Measurements from ENCODE around the gene TRPV4.
A peak's percentile ranks its signal among the peaks of the same experiment; 100 is the strongest.

TRPV4 gene

DNA sequence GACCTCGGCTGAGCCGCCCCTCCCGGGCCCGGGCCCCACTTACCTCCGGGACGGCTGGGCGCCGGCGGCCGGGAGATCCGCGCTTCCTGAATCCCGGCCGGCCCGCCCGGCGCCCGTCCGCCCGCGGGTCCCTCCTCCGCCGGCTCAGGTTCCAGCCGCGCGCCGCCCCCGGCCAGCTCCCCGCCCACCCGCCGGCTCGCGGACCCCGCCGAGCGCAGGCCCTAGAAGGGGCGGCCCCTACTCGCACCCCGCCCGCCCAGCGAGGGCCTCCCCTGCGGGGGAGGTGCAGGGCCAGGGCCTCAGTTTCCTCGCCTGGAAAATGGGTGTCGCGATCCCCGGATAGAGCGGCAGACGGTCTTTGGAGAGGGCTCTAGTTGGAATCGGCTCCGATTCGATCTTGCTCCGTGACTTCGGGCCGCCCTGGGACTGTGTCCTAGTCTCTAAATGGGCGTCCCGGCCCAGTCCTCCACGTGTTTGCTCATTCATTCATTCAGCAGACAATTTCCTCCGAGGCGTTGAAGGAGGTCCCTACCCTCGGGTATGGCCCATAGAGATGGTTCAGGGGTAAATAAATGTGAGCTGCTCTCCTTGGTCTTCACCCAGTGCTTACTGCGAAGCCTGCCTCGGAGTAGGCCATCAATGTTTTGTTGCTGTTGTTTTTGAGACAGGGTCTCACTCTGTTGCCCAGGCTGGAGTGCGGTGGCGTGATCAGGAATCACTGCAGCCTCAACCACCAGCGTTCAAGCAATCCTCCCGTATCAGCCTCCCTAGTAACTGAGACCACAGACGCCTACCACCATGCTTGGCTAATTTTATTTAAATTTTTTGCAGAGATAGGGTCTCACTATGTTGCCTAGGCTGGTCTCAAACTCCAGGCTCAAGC lies at the start of gene TRPV4:
TSS of gene TRPV4 (minus strand) at position 92 of the 883 bp plus-strand sequence. CDS start 18,602 bp downstream, outside the sequence.
- no peak within 1 kb of the TSS for H3K27ac ChIP-seq (ENCODE audit: low read length)
- peak within 1 kb of the TSS in 1 of 2 donors; percentile 53 for H3K4me3 ChIP-seq (ENCODE audit: low read depth in 1 of 2, low read length in 2 of 2)
- H3K36me3 ChIP-seq (ENCODE audit: control insufficient read depth in 1 of 2, insufficient read depth in 2 of 2, low read length in 2 of 2): no peaks in the 10 kb centered on the region
- H3K27me3 ChIP-seq (ENCODE audit: low read depth, low read length): no peaks in the 10 kb centered on the region
- no peaks in the 10 kb centered on the region for H3K9me3 ChIP-seq (ENCODE audit: control insufficient read depth in 1 of 2, low read length in 2 of 2)
- H3K4me1 ChIP-seq (ENCODE audit: control insufficient read depth in 1 of 2, insufficient read depth in 2 of 2, low read length in 2 of 2): peaks cover 0 to 9% of the 10 kb centered on the region in 2 donors

DNA sequence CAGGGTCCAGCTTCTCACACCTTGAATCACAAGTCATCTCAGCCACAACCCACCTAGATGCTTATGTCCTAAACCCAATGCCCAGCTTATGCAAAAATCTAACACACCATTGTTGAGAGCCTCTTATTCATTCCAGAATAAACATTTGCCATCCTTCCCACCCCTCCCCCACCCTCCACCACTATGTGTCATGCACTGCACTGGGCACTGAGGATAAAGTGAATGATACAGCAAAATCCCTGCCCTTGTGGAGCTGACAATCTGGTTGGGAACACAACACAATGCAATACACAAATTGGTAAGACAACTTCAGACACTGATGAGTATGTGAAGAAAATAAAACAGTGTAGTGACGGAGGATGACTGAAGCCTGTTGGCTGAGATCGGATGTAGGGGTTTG lies 48.6 kb upstream of the TRPV4 start:
- peaks cover 10 to 25% of the 10 kb centered on the region in 2 donors for H3K4me1 ChIP-seq (ENCODE audit: control insufficient read depth in 1 of 2, insufficient read depth in 2 of 2, low read length in 2 of 2)
- no peaks in the 10 kb centered on the region for H3K27me3 ChIP-seq (ENCODE audit: low read depth, low read length)
- no peak overlapping the region for H3K27ac ChIP-seq (ENCODE audit: low read length)
- H3K9me3 ChIP-seq (ENCODE audit: control insufficient read depth in 1 of 2, low read length in 2 of 2): no peaks in the 10 kb centered on the region
- no peak overlapping the region for H3K4me3 ChIP-seq (ENCODE audit: low read depth in 1 of 2, low read length in 2 of 2)
- no peaks in the 10 kb centered on the region for H3K36me3 ChIP-seq (ENCODE audit: control insufficient read depth in 1 of 2, insufficient read depth in 2 of 2, low read length in 2 of 2)

DNA sequence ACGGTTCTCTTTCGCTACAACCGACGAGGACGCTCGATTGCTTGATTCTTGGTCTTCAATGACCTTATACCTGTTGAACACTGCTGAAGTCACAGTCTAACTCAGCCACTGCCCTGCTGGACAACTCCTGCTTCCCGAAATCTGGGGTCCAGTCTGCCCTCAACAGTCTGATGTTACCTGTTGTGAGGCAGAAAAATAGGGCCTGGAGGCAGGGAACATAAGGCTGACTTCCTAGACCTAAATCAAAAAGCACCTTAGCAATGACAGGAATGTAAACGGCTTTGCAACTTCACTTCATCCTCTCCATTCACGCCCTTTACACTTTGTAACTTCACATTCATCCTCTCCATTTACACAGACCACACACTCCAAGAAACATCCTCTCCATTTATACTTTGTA lies 47.7 kb upstream of the TRPV4 start:
- H3K9me3 ChIP-seq (ENCODE audit: control insufficient read depth in 1 of 2, low read length in 2 of 2): no peaks in the 10 kb centered on the region

DNA sequence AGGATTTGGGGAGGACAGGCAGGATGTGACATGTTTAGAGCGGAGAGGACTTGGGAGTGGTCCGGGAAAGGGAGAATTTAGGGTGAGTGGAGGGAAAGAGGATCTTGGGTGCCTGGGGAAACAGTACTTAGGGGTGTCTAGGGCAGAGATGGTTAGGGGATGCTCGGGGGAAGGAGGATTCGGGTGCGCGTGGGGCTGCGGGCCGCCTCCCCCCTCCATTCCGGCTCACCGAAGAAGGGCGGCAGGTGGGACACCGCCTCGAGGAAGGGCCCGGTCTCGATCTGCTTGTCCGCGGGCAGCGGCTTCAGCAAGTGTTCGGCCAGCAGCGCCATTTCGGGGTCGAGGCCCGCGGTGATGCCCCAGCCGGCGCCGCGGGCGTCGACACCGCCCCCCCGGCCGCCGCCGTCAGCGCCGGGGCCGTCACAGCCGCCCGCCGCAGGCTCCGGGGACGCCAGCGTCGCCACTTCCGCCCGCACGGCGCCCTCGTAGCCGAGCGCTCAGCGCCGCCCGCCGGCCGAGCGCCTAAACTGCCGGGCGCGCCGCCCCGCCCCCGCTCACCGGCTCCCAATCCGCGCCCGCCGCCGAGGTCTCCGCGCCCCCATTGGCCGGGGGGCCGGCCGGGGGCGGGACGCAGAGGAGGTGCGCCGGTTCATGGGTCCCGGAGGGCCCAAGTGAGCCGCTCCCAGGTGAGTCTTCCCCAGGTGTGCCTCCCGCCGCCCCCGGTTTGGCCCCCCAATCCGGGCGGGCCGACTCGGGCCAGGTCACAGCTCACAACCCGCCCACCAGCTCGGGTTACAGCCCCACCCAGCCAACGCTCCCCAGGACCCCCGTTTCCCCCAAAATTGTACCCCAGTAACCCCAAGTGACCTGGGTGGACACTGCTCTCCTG lies 47.1 kb upstream of the TRPV4 start, which contains the start of gene GLTP:
TSS of gene GLTP (minus strand) at position 499 of the 889 bp plus-strand sequence. CDS start at position 332, 167 bp downstream.
- Histone ChIP-seq H3K27ac (ENCODE audit: low read length) (peak within 1 kb of the TSS; percentile 61), H3K9me3 (ENCODE audit: control insufficient read depth in 1 of 2, low read length in 2 of 2) (no peaks in the 10 kb centered on the region), H3K36me3 (ENCODE audit: control insufficient read depth in 1 of 2, insufficient read depth in 2 of 2, low read length in 2 of 2) (no peaks in the 10 kb centered on the region), H3K27me3 (ENCODE audit: low read depth, low read length) (no peaks in the 10 kb centered on the region), H3K4me1 (ENCODE audit: control insufficient read depth in 1 of 2, insufficient read depth in 2 of 2, low read length in 2 of 2) (peaks cover 10 to 25% of the 10 kb centered on the region in 2 donors), H3K4me3 (ENCODE audit: low read depth in 1 of 2, low read length in 2 of 2) (peak within 1 kb of the TSS; percentile 90 to 94)

More for the DNA sequence above, 47.7 kb upstream of the TRPV4 start:
- H3K36me3 ChIP-seq (ENCODE audit: control insufficient read depth in 1 of 2, insufficient read depth in 2 of 2, low read length in 2 of 2): no peaks in the 10 kb centered on the region
- H3K4me1 ChIP-seq (ENCODE audit: control insufficient read depth in 1 of 2, insufficient read depth in 2 of 2, low read length in 2 of 2): peaks cover 10 to 25% of the 10 kb centered on the region in 2 donors
- peak overlapping the region; percentile 59 to 62 for H3K4me3 ChIP-seq (ENCODE audit: low read depth in 1 of 2, low read length in 2 of 2)
- H3K27me3 ChIP-seq (ENCODE audit: low read depth, low read length): no peaks in the 10 kb centered on the region
- H3K27ac ChIP-seq (ENCODE audit: low read length): no peak overlapping the region

DNA sequence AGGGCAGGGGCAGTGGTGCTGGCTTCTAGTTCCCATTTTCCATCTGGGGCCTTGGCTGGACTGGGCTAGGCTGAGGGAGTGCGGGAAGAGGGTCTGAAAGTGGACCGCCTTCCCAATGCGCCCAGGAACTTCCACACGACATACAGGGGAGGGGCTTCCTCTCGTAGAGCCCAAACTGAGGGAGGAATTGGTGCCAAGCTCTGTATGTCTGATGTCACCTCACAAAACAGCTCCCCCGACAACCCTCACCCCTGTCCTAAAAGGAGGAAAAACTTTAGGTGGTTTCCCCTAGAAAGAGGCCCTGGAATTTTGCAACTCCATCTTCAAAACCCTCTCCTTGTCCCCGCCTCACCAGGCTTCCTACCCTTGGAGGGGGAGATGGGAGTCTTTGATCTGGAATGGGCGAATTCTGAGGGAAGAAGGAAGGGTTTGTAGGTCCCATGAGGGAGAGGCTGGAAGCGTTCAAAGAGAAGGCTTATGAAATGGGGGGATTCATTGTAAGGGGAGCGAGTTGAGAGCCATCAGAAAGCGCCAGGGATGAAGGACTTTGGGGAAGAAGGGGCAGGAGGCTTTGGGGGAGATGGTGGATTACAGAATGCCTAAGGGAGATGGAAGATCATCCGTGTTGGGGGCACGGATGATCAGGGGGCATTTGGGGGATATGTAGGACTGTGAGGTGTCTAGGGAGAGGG lies 46.3 kb upstream of the TRPV4 start:
- no peaks in the 10 kb centered on the region for H3K36me3 ChIP-seq (ENCODE audit: control insufficient read depth in 1 of 2, insufficient read depth in 2 of 2, low read length in 2 of 2)
- no peaks in the 10 kb centered on the region for H3K27me3 ChIP-seq (ENCODE audit: low read depth, low read length)
- H3K27ac ChIP-seq (ENCODE audit: low read length): peak overlapping the region; percentile 61
- peak overlapping the region; percentile 90 to 94 for H3K4me3 ChIP-seq (ENCODE audit: low read depth in 1 of 2, low read length in 2 of 2)
- H3K4me1 ChIP-seq (ENCODE audit: control insufficient read depth in 1 of 2, insufficient read depth in 2 of 2, low read length in 2 of 2): peaks cover 10 to 25% of the 10 kb centered on the region in 2 donors
- H3K9me3 ChIP-seq (ENCODE audit: control insufficient read depth in 1 of 2, low read length in 2 of 2): no peaks in the 10 kb centered on the region

DNA sequence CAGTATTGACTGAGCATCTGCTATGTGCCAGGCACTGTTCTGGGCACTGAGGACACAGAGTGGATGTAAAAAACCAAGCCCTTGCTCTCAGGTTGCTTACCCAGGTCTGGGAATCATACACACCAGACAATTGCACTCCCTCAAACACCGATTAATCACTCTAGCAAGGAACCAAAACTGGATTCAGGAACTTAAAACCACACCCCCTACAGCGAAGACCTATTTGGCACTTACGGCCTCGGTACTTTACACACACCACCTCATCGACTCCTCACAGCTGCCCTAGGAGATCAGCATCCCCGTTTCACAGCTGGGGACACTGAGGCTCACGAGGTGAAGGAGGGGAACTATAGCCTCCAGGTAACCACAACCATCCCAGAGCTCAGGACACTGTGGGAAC lies 45.6 kb upstream of the TRPV4 start:
- H3K4me1 ChIP-seq (ENCODE audit: control insufficient read depth in 1 of 2, insufficient read depth in 2 of 2, low read length in 2 of 2): peaks cover 10 to 25% of the 10 kb centered on the region in 2 donors

DNA sequence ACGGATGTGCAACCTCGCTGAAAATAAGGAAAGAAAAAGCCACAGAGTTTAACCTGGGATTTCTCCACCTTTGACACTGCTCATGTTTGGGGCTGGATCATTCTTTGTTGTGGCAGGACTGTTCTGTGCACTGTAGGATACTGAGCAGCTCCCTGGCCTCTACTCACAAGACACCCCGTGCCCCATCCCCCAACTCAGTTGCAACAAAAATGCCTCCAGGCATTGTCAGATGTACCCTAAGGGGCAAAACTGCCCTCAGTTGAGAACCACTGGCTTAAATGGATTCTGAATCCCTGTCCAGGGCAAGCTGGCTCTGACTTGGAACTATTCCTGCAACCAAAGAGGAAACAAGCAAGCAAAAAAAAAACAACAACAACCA lies 45.0 kb upstream of the TRPV4 start:
- no peaks in the 10 kb centered on the region for H3K9me3 ChIP-seq (ENCODE audit: control insufficient read depth in 1 of 2, low read length in 2 of 2)
- H3K36me3 ChIP-seq (ENCODE audit: control insufficient read depth in 1 of 2, insufficient read depth in 2 of 2, low read length in 2 of 2): no peaks in the 10 kb centered on the region
- H3K27me3 ChIP-seq (ENCODE audit: low read depth, low read length): no peaks in the 10 kb centered on the region
- peak overlapping the region in 1 of 2 donors; percentile 90 for H3K4me3 ChIP-seq (ENCODE audit: low read depth in 1 of 2, low read length in 2 of 2)
- H3K27ac ChIP-seq (ENCODE audit: low read length): no peak overlapping the region
- peaks cover 10 to 25% of the 10 kb centered on the region in 2 donors for H3K4me1 ChIP-seq (ENCODE audit: control insufficient read depth in 1 of 2, insufficient read depth in 2 of 2, low read length in 2 of 2)

More for the DNA sequence above, 45.6 kb upstream of the TRPV4 start:
- peak overlapping the region; percentile 90 to 94 for H3K4me3 ChIP-seq (ENCODE audit: low read depth in 1 of 2, low read length in 2 of 2)
- H3K9me3 ChIP-seq (ENCODE audit: control insufficient read depth in 1 of 2, low read length in 2 of 2): no peaks in the 10 kb centered on the region
- no peak overlapping the region for H3K27ac ChIP-seq (ENCODE audit: low read length)
- no peaks in the 10 kb centered on the region for H3K27me3 ChIP-seq (ENCODE audit: low read depth, low read length)
- no peaks in the 10 kb centered on the region for H3K36me3 ChIP-seq (ENCODE audit: control insufficient read depth in 1 of 2, insufficient read depth in 2 of 2, low read length in 2 of 2)

DNA sequence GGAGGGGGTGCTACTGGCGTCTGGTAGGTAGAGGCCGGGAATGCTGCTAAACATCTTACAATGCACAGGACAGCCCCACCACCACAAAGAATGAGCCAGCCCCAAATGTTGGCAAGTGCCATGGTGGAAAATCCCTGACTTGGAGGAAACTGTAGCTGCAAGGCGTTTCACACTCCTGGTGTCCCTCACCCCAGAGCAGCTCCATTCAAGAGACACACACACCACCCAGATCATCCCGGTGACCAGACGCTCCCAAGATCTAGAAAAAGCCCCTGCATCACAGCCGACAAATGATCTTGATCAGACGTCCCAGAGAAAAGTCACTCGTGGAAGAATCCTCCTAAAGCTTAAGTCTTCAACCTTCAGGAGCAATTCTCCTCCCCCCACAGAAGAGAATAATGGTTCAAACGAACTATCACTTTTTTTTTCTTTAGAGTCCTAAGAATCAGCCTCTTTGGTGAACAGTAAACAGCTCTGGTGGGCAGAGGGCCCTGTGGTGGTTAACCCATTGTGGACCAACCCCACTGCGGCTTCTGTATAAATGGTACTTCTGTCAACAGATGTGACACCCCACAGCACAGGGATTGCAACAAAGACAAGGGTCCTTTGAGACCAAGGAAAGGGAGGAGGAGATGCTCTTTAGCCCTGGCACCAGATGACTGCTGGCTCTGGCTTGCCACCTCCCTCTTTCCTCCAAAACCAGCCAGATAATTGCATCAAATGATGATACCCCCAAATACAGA lies 44.5 kb upstream of the TRPV4 start:
- H3K36me3 ChIP-seq (ENCODE audit: control insufficient read depth in 1 of 2, insufficient read depth in 2 of 2, low read length in 2 of 2): peaks cover 0 to 2% of the 10 kb centered on the region in 2 donors
- H3K27me3 ChIP-seq (ENCODE audit: low read depth, low read length): no peaks in the 10 kb centered on the region
- peaks cover 10 to 25% of the 10 kb centered on the region in 2 donors for H3K4me1 ChIP-seq (ENCODE audit: control insufficient read depth in 1 of 2, insufficient read depth in 2 of 2, low read length in 2 of 2)
- no peak overlapping the region for H3K4me3 ChIP-seq (ENCODE audit: low read depth in 1 of 2, low read length in 2 of 2)
- H3K27ac ChIP-seq (ENCODE audit: low read length): no peak overlapping the region
- H3K9me3 ChIP-seq (ENCODE audit: control insufficient read depth in 1 of 2, low read length in 2 of 2): no peaks in the 10 kb centered on the region

DNA sequence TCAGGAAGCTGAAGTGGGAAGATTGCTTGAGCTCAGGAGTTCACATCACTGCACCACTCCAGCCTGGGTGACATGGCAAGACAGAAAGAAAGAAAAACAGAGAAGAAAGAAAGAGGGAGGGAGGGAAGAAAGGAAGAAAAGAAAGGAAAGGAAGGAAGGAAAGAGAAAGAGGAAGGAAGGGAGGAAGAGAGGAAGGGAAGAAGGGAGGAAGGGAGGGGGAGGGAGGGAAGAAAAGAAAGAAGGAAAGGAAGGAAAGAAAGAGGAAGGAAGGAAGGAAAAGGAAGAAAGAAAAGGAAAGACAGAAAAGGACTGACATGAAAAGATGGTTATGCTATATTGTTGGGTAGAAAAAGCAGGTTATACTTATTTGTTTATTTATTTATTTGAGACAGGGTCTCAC lies 43.2 kb upstream of the TRPV4 start:
- Histone ChIP-seq H3K36me3 (ENCODE audit: control insufficient read depth in 1 of 2, insufficient read depth in 2 of 2, low read length in 2 of 2) (peaks cover 0 to 7% of the 10 kb centered on the region in 2 donors), H3K4me3 (ENCODE audit: low read depth in 1 of 2, low read length in 2 of 2) (no peak overlapping the region), H3K27ac (ENCODE audit: low read length) (no peak overlapping the region), H3K27me3 (ENCODE audit: low read depth, low read length) (no peaks in the 10 kb centered on the region), H3K9me3 (ENCODE audit: control insufficient read depth in 1 of 2, low read length in 2 of 2) (no peaks in the 10 kb centered on the region), H3K4me1 (ENCODE audit: control insufficient read depth in 1 of 2, insufficient read depth in 2 of 2, low read length in 2 of 2) (peaks cover 10 to 25% of the 10 kb centered on the region in 2 donors)

DNA sequence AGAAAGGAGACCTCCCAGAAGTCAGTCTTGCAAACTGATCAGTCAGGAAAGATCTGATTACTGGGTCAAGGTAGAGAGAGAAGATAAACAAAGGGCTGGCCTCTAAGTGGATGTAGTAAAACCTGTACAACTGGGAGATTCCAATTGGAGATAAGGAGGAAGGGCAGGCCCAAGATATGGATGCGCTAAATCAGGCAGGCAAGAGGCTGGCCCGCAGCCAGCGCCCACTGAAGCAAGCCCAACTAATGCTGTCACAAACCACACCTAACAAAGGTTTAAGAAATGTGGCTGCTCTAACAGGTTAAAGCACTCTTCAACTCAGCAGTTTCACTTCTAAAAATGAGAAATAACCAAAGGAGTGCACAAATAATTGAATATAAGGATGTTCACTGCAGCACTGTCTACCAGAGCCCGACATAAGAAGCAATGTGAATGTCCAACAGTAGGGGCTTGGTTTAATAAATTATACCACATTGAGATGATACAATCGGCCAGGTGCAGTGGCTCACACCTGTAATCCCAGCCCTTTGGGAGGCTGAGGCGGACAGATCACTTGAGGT lies 42.5 kb upstream of the TRPV4 start:
- Histone ChIP-seq H3K27me3 (ENCODE audit: low read depth, low read length) (no peaks in the 10 kb centered on the region), H3K27ac (ENCODE audit: low read length) (no peak overlapping the region), H3K9me3 (ENCODE audit: control insufficient read depth in 1 of 2, low read length in 2 of 2) (no peaks in the 10 kb centered on the region), H3K36me3 (ENCODE audit: control insufficient read depth in 1 of 2, insufficient read depth in 2 of 2, low read length in 2 of 2) (peaks cover 0 to 7% of the 10 kb centered on the region in 2 donors), H3K4me1 (ENCODE audit: control insufficient read depth in 1 of 2, insufficient read depth in 2 of 2, low read length in 2 of 2) (peaks cover 10 to 25% of the 10 kb centered on the region in 2 donors), H3K4me3 (ENCODE audit: low read depth in 1 of 2, low read length in 2 of 2) (no peak overlapping the region)
